ENCODE measurements around the gene PPM1N. TPM values are rescaled to one million over a fixed set of nuclear protein-coding genes. Genes with fewer than 3 reads are reported as not detected.

Gene PPM1N
- total and polyA plus RNA-seq, 2 of the 4 experiments (the other 2 are of a cell fraction): 0.90 to 1.6 TPM

DNA sequence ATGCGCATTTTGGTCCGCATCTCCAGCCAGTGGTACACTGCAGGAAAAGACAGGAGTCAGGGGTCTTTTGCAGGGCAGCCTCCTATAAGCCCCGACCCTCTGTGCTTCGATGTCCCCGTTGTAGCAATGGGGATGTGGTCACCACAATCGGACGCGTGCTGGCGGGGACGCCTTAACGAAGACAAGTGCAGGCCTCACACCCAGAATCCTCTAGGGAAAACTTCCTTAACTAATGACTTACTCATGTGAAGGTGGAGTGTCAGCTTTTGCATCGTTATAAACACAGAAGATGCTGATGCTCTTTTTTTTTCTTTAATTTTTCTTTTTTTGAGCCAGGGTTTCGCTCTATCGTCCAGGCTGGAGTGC, 31.2 kb downstream of the PPM1N start:
- peak overlapping the region; percentile 5 for H2AFZ ChIP-seq (replicated peaks; ENCODE audit: low read length, poor library complexity)
- intact Hi-C loops (cut with micrococcal nuclease): no loop called here
- H3K4ac ChIP-seq (ENCODE audit: low read depth, low read length): no peak overlapping the region
- TF ChIP-seq RFX5 (IDR thresholded peaks at IDR 0.05; ENCODE audit: low read depth, low read length) (no peak), MAZ (IDR thresholded peaks at IDR 0.05; ENCODE audit: borderline replicate concordance, low read depth, low read length) (no peak), BHLHE40 (IDR thresholded peaks at IDR 0.05; ENCODE audit: low read depth, low read length) (no peak), MXI1 (IDR thresholded peaks at IDR 0.05; ENCODE audit: borderline replicate concordance, low read depth, low read length) (no peak), POLR2A (IDR thresholded peaks at IDR 0.05; ENCODE audit: low read depth, low read length) (no peak), CHD1 (IDR thresholded peaks at IDR 0.05; ENCODE audit: low read depth, low read length) (no peak), RAD21 (IDR thresholded peaks at IDR 0.05; ENCODE audit: low read length) (no peak)
- H3K27ac ChIP-seq (ENCODE audit: insufficient read depth, low read length): no peak overlapping the region
- POLR2A ChIA-PET (ENCODE audit: unreplicated experiment): interaction anchor here (0.5 kb wide), 1 partner anchor 22 kb away, joined by 3 read pairs; no protein-coding TSS in a partner anchor
- no peak overlapping the region for H3K23ac ChIP-seq (ENCODE audit: low read depth, low read length)
- no peak overlapping the region for H4K8ac ChIP-seq (ENCODE audit: low read depth in 2 of 2, low read length in 2 of 2)
- H2AK9ac ChIP-seq (replicated peaks; ENCODE audit: low read depth, low read length, poor library complexity): no peak overlapping the region
- H2BK5ac ChIP-seq (ENCODE audit: low read depth, low read length, poor library complexity, severe bottlenecking): no peak overlapping the region
- no peak overlapping the region for H3K4me2 ChIP-seq (ENCODE audit: low read depth, low read length)
- H3K9me1 ChIP-seq (ENCODE audit: insufficient read depth, low read length): 0 out of 2 replicates have a peak, but pooled peaks cover 4% of the 10 kb centered on the region
- H2BK20ac ChIP-seq (ENCODE audit: low read depth, low read length): no peak overlapping the region
- ATAC-seq (ENCODE audit: low read depth): no peak
- no peak overlapping the region for H2BK15ac ChIP-seq (ENCODE audit: low read depth, low read length)
- H4K20me1 ChIP-seq (ENCODE audit: insufficient read depth, low read length): peaks cover 25% of the 10 kb centered on the region
- H3K4me1 ChIP-seq (ENCODE audit: control insufficient read depth, insufficient read depth, low read length): peaks cover 2% of the 10 kb centered on the region; the same call in 1 of the 2 replicates
- BruUV-seq (replicated peaks): no TSS peak
- dilution Hi-C loops (cut with HindIII; ENCODE audit: low sequenced_read_pairs, unreplicated experiment): no loop called here
- no peak overlapping the region for H2BK120ac ChIP-seq (ENCODE audit: low read depth, low read length)
- DNase-seq: no peak
- no peak overlapping the region for H3K14ac ChIP-seq (replicated peaks; ENCODE audit: low read depth, low read length)
- H4K5ac ChIP-seq (ENCODE audit: low read depth, low read length): no peak overlapping the region
- no peak overlapping the region for H3K9ac ChIP-seq (ENCODE audit: low read depth, low read length)
- H2AK5ac ChIP-seq (ENCODE audit: low read depth, low read length): no peak overlapping the region
- H3K9me3 ChIP-seq (ENCODE audit: control insufficient read depth, insufficient read depth, low read length): peaks cover 7% of the 10 kb centered on the region
- no peak overlapping the region for H3K18ac ChIP-seq (ENCODE audit: low read depth, low read length)
- no peaks in the 10 kb centered on the region for H3K27me3 ChIP-seq (ENCODE audit: control insufficient read depth, insufficient read depth, low read length)
- no peak overlapping the region for H3K56ac ChIP-seq (ENCODE audit: extremely low read depth, insufficient read depth, low read length)
- WGBS, 2 experiments (ENCODE audit: extremely low coverage in 2 of 2, insufficient read length in 1 of 2): 79% methylated on average over 4 of the region's 14 CpGs; no CpG with 5 or more reads in 1 of the 2 experiments
- H4K91ac ChIP-seq (ENCODE audit: insufficient read depth, low read depth, low read length): no peak overlapping the region
- no peak overlapping the region for H3K4me3 ChIP-seq (ENCODE audit: insufficient read depth, low read depth, low read length)
- CTCF ChIA-PET: interaction anchor here (0.6 kb wide), 1 partner anchor 10 kb away, joined by 6 read pairs; no protein-coding TSS in a partner anchor
- H3K36me3 ChIP-seq (ENCODE audit: control insufficient read depth, insufficient read depth, low read length): peaks cover 28% of the 10 kb centered on the region
- H3K79me1 ChIP-seq (ENCODE audit: low read depth in 1 of 2, low read length in 2 of 2): peaks cover 6 to 27% of the 10 kb centered on the region in 2 experiments
- in situ Hi-C loops (cut with MboI; ENCODE audit: low sequenced_read_pairs): loop anchor here (10.0 kb wide), 1 partner anchor 115 kb away; no protein-coding TSS in a partner anchor
